GM12878 (cell line): ENCODE results near the gene CLPTM1L. TPM values are rescaled to one million over a fixed set of nuclear protein-coding genes. Genes with fewer than 3 reads are reported as not detected.

Experiments
- ATAC-seq: fragments of 200-7000 bp; cut with Tn5 transposase; 3 replicates; pipeline ENCODE4 v1.9.1; 2020; ENCODE audit warnings: mild to moderate bottlenecking, moderate library complexity
- BruUV-seq: library from RNA; stranded (reverse); fragments of 400-500 nt; replicated peaks from 2 replicates; lab custom pipeline; 2021; lab: Mats Ljungman, UMichigan
- CTCF ChIA-PET: fragments of 300-600 bp; sonication (Branson Sonifier 250); formaldehyde crosslinking; extraction: SDS; loops from one replicate; lab custom pipeline; 2021; ENCODE audit warnings: inconsistent platforms; lab: Yijun Ruan, JAX
- POLR2A ChIA-PET: fragments of 350-600 bp; formaldehyde crosslinking; extraction: SDS; loops from one replicate; lab custom pipeline; 2021; ENCODE audit warnings: inconsistent platforms; lab: Charles Lee
- RAD21 ChIA-PET: fragments of 300-600 bp; sonication (Branson Sonifier 250); formaldehyde crosslinking; loops from one replicate; lab custom pipeline; 2023; ENCODE audit warnings: antibody characterized with exemption; ENCODE audit not compliant: unreplicated experiment; lab: Charles Lee
- SMC1A ChIA-PET: fragments of 300-600 bp; sonication (Branson Sonifier 250); formaldehyde crosslinking; loops from one replicate; lab custom pipeline; 2023; ENCODE audit not compliant: unreplicated experiment, uncharacterized antibody; lab: Charles Lee
- DNase-seq: peaks from one replicate; pipeline ENCODE4 v3.0.0-alpha.2; 2011; ENCODE audit warnings: low read depth, low spot score
- FAIRE-seq: peaks from 3 replicates; lab custom pipeline; 2011; peaks lifted over from hg19 to GRCh38; lab: Jason Lieb, UNC
- H2AFZ ChIP-seq: 2 replicates; pipeline ENCODE4 v1.6.0; 2011; ENCODE audit warnings: low read depth, low read length, control low read depth; ENCODE audit not compliant: control insufficient read depth
- H3K27ac ChIP-seq: 2 replicates; pipeline ENCODE4 v1.5.1; 2011; ENCODE audit warnings: control low read depth; ENCODE audit not compliant: control insufficient read depth, insufficient read depth
- H3K27me3 ChIP-seq, 2 experiments: replicated peaks in 1 of 2; 2 replicates each; pipeline versions ENCODE4 v1.6.0 to v1.6.1; 2011; ENCODE audit warnings: low read length in 1 of 2; ENCODE audit not compliant: control insufficient read depth in 2 of 2, insufficient read depth in 2 of 2
- H3K36me3 ChIP-seq, 2 experiments: 2 replicates each; pipeline ENCODE4 v1.5.1; 2011; ENCODE audit warnings: low read length in 1 of 2; ENCODE audit not compliant: control insufficient read depth in 2 of 2, insufficient read depth in 2 of 2
- H3K4me1 ChIP-seq: 2 replicates; pipeline ENCODE4 v1.6.1; 2011; ENCODE audit warnings: mild to moderate bottlenecking, low read length, moderate library complexity, mixed read lengths; ENCODE audit not compliant: control insufficient read depth, insufficient read depth
- H3K4me2 ChIP-seq: 2 replicates; pipeline ENCODE4 v1.6.0; 2011; ENCODE audit warnings: control low read depth; ENCODE audit not compliant: control insufficient read depth, insufficient read depth
- H3K4me3 ChIP-seq: fragments of 200-600 bp; sonication (generic); 2 replicates; pipeline ENCODE4 v1.5.1; 2016
- H3K79me2 ChIP-seq: 2 replicates; pipeline ENCODE4 v1.6.0; 2011; ENCODE audit warnings: low read length; ENCODE audit not compliant: control insufficient read depth, insufficient read depth
- H3K9ac ChIP-seq: 2 replicates; pipeline ENCODE4 v1.8.0; 2011; ENCODE audit warnings: low read length, control low read depth, mixed read lengths; ENCODE audit not compliant: control insufficient read depth, insufficient read depth
- H3K9me3 ChIP-seq: replicated peaks from 3 replicates; pipeline ENCODE4 v1.5.1; 2011; ENCODE audit warnings: mild to moderate bottlenecking, low read length; ENCODE audit not compliant: control insufficient read depth, insufficient read depth
- H4K20me1 ChIP-seq: 2 replicates; pipeline ENCODE4 v1.6.0; 2011; ENCODE audit not compliant: control insufficient read depth, insufficient read depth
- BRCA1 ChIP-seq: IDR thresholded peaks from 2 replicates; pipeline ENCODE4 v1.6.1; 2011; ENCODE audit warnings: low read depth, low read length, improper control_type of control experiment
- ETV6 ChIP-seq, 2 experiments: fragments of 450-650 bp in 1 of 2; IDR thresholded peaks in 1 of 2; conservative IDR thresholded peaks in 1 of 2; 2 replicates each; pipeline ENCODE4 v1.6.1; 2014; ENCODE audit warnings: antibody characterized with exemption in 1 of 2, borderline replicate concordance in 1 of 2, low read depth in 1 of 2, mild to moderate bottlenecking in 1 of 2, moderate library complexity in 1 of 2
- EZH2 ChIP-seq: IDR thresholded peaks from 2 replicates; pipeline ENCODE4 v1.6.1; 2012; ENCODE audit warnings: low read depth, mild to moderate bottlenecking, control low read depth, inconsistent platforms, low read length, borderline replicate concordance; ENCODE audit not compliant: control insufficient read depth
- LARP7 ChIP-seq: fragments of 450-650 bp; IDR thresholded peaks from 2 replicates; pipeline ENCODE4 v1.6.1; 2017; ENCODE audit warnings: mild to moderate bottlenecking
- MEF2A ChIP-seq: IDR thresholded peaks from 2 replicates; pipeline ENCODE4 v1.6.1; 2011; ENCODE audit warnings: low read depth, mild to moderate bottlenecking, low read length, moderate library complexity; ENCODE audit not compliant: insufficient read depth
- MEF2B ChIP-seq: fragments of 450-650 bp; IDR thresholded peaks from 2 replicates; pipeline ENCODE4 v1.6.1; 2018; ENCODE audit warnings: mild to moderate bottlenecking, moderate library complexity; ENCODE audit not compliant: partially characterized antibody, poor library complexity, severe bottlenecking
- MYB ChIP-seq: fragments of 150-350 bp; IDR thresholded peaks from 2 replicates; pipeline ENCODE4 v1.6.1; 2014; ENCODE audit warnings: mild to moderate bottlenecking, low read depth, low read length, borderline replicate concordance
- POLR2A ChIP-seq: IDR thresholded peaks from 2 replicates; pipeline ENCODE4 v1.6.1; 2011; ENCODE audit warnings: low read depth, mild to moderate bottlenecking, low read length
- RAD51 ChIP-seq: fragments of 450-650 bp; IDR thresholded peaks from 2 replicates; pipeline ENCODE4 v1.6.1; 2016; ENCODE audit warnings: moderate library complexity, mild to moderate bottlenecking, inconsistent platforms
- RELA ChIP-seq: fragments of 450-650 bp; IDR thresholded peaks from 2 replicates; pipeline ENCODE4 v1.8.0; 2014; ENCODE audit warnings: borderline replicate concordance; ENCODE audit not compliant: partially characterized antibody
- TCF12 ChIP-seq: IDR thresholded peaks from 2 replicates; pipeline ENCODE4 v1.6.1; 2011; ENCODE audit warnings: low read depth, mild to moderate bottlenecking, low read length
- WGBS: methylation state at CpG from one replicate; pipeline ENCODE4 v1.1.6; 2016; ENCODE audit warnings: low lambda C conversion rate; ENCODE audit not compliant: insufficient replicate concordance, insufficient coverage; ENCODE audit errors: missing lambda C conversion rate; 5-methylcytosine and 5-hydroxymethylcytosine counted together
- in situ Hi-C: fragments of 300-500 bp; cut with MboI; formaldehyde crosslinking; loops from 9 replicates; pipeline ENCODE4 v1.14.3; 2018; ENCODE audit warnings: mixed read lengths
- intact Hi-C: fragments of 100-400 bp; cut with micrococcal nuclease; formaldehyde crosslinking; loops from one replicate; pipeline ENCODE4 v1.14.2; 2022; ENCODE audit not compliant: unreplicated experiment
- polyA plus RNA-seq, 11 experiments: library from polyadenylated mRNA; depleted of rRNA in 4 of 11; unstranded in 6 of 11; stranded (reverse) in 5 of 11; fragments of >200 nt; fragmentation: Nextera tagmentation in 4 of 11; fragmentation: Illumina TruSeq in 1 of 11; extraction: Ambion mirVana in 4 of 11; extraction: Trizol in 1 of 11; gene quantifications; 1 replicate in 1 of 11; 2 replicates in 10 of 11; pipeline versions ENCODE4 v1.2.1 to v1.2.3, GENCODE V29; 2011 to 2016; ENCODE audit warnings: inconsistent platforms in 2 of 11, missing spikeins in 2 of 11, low read depth in 1 of 11
- total RNA-seq, 4 experiments: library from RNA; depleted of rRNA in 3 of 4; stranded (reverse); fragments of >200 nt in 3 of 4; fragmentation: Illumina TruSeq in 1 of 4; extraction: Trizol in 1 of 4; gene quantifications; 2 replicates each; pipeline versions ENCODE4 v1.2.1 to v1.2.3, GENCODE V29; 2013 to 2021

Gene CLPTM1L
- total and polyA plus RNA-seq, 10 of the 15 experiments (the other 5 are each of a cell fraction or from before 2014, with no cell fraction given), result 2.9 to 278 (median 135) TPM

GRCh38 chr5:1338196-1338490 is 6.8 kb downstream of the CLPTM1L start:
- peaks cover 15% of the 10 kb centered on the region for H3K4me1 ChIP-seq
- BruUV-seq, result no TSS peak
- in situ Hi-C loops (no loop called here), intact Hi-C loops (no loop called here)
- FAIRE-seq, result no peak
- H3K9me3 ChIP-seq, result no peaks in the 10 kb centered on the region
- H3K27me3 ChIP-seq, result no peaks in the 10 kb centered on the region
- peaks cover under 1% of the 10 kb centered on the region for H3K79me2 ChIP-seq
- no peak for TF ChIP-seq MEF2A
- TF ChIP-seq MYB, result no peak
- TF ChIP-seq EZH2, result no peak
- TF ChIP-seq MEF2B, result no peak
- TF ChIP-seq RELA, result no peak
- no peak for TF ChIP-seq ETV6 (conservative IDR thresholded peaks at IDR 0.05 in 1 of 2, IDR thresholded peaks at IDR 0.05 in 1 of 2; ENCODE audit: borderline replicate concordance in 1 of 2, low read depth in 1 of 2)
- no peak for TF ChIP-seq BRCA1
- peaks cover 2% of the 10 kb centered on the region; the same call in 1 of the 2 replicates for H4K20me1 ChIP-seq
- H3K4me2 ChIP-seq, result no peak overlapping the region
- ATAC-seq, result no peak
- no peak overlapping the region for H3K4me3 ChIP-seq
- POLR2A ChIA-PET, result no interaction called here
- RAD21 ChIA-PET, result no interaction called here
- H3K9ac ChIP-seq, result no peak overlapping the region
- no peak for DNase-seq
- peaks cover 15 to 53% of the 10 kb centered on the region in 2 experiments; a peak in 3 of 4 replicates for H3K36me3 ChIP-seq
- over 99% methylated on average over 12 of the region's 12 CpGs for WGBS
- SMC1A ChIA-PET, result no interaction called here
- no peak overlapping the region for H2AFZ ChIP-seq
- H3K27ac ChIP-seq, result no peak overlapping the region
- CTCF ChIA-PET, result no interaction called here

GRCh38 chr5:1337489-1338195 is 7.3 kb downstream of the CLPTM1L start:
- H3K4me2 ChIP-seq, result no peak overlapping the region
- ChIA-PET SMC1A (no interaction called here), POLR2A (no interaction called here)
- H3K4me3 ChIP-seq, result no peak overlapping the region
- FAIRE-seq (no peak), DNase-seq (no peak), ATAC-seq (no peak)
- H3K9me3 ChIP-seq, result no peaks in the 10 kb centered on the region
- H2AFZ ChIP-seq, result no peak overlapping the region
- WGBS, result 93% methylated on average over 22 of the region's 22 CpGs
- H3K27ac ChIP-seq, result no peak overlapping the region
- no peak for TF ChIP-seq LARP7
- TF ChIP-seq POLR2A, result peak; percentile 18; the same call in 1 of the 2 replicates
- no peak for TF ChIP-seq TCF12
- no peak for TF ChIP-seq RAD51
- TF ChIP-seq, all 136 proteins: peak for 1
- peaks cover 2% of the 10 kb centered on the region; the same call in 1 of the 2 replicates for H4K20me1 ChIP-seq
- no peaks in the 10 kb centered on the region; the same call in none of the 2 replicates for H3K79me2 ChIP-seq
- peaks cover 13% of the 10 kb centered on the region for H3K4me1 ChIP-seq
- H3K9ac ChIP-seq, result no peak overlapping the region
- intact Hi-C loops, result no loop called here
- H3K36me3 ChIP-seq, result peaks cover 15 to 53% of the 10 kb centered on the region in 2 experiments; a peak in 3 of 4 replicates
- BruUV-seq, result no TSS peak
- no peaks in the 10 kb centered on the region for H3K27me3 ChIP-seq
- ChIA-PET RAD21 (no interaction called here), CTCF (no interaction called here)
- in situ Hi-C loops, result no loop called here
